Sigmoid colon (tissue), 4 donors: ENCODE data around the gene ADGB.

ENCODE experiments used
- CTCF ChIP-seq, 4 experiments: fragments of 450-650 bp in 3 of 4; fragments of 200-600 bp in 1 of 4; IDR thresholded peaks; one replicate each; pipeline ENCODE4 v1.5.1; 2016 to 2019; ENCODE audit warnings: antibody characterized with exemption in 4 of 4, mild to moderate bottlenecking in 3 of 4, moderate library complexity in 2 of 4
- POLR2AphosphoS5 ChIP-seq, 4 donors: sonication (generic); formaldehyde crosslinking; IDR thresholded peaks; one replicate each; pipeline ENCODE4 v1.6.1; 2017; ENCODE audit warnings: antibody characterized with exemption in 4 of 4

GRCh38 chr6:146855889-146856288 is 257.1 kb downstream of the ADGB start:
- TF ChIP-seq CTCF (IDR thresholded peaks at IDR 0.05), result no peak
- TF ChIP-seq POLR2AphosphoS5 (IDR thresholded peaks at IDR 0.05), result no peak
